Measurements from ENCODE around the gene PASK.

The PASK gene

GRCh38 chr2:241177526-241178334 is 28.5 kb upstream of the PASK start:
- no peak for TF ChIP-seq CTCF (IDR thresholded peaks at IDR 0.05; ENCODE audit: low read depth, low read length, missing control alignments)
- H3K27me3 ChIP-seq (replicated peaks) = no peaks in the 10 kb centered on the region
- peaks cover 10% of the 10 kb centered on the region for H3K36me3 ChIP-seq (replicated peaks)
- H3K27ac ChIP-seq = no peak overlapping the region
- in situ Hi-C loops (cut with HindIII; ENCODE audit: low pct_ligation_motif_present, low sequenced_read_pairs) = no loop called here
- H3K4me3 ChIP-seq (ENCODE audit: low read depth, low read length) = no peak overlapping the region
- DNase-seq = no peak

GRCh38 chr2:241173557-241173956 is 24.3 kb upstream of the PASK start:
- DNase-seq = no peak
- Histone ChIP-seq H3K36me3 (replicated peaks) (peaks cover 25% of the 10 kb centered on the region), H3K27ac (no peak overlapping the region), H3K27me3 (replicated peaks) (no peaks in the 10 kb centered on the region), H3K4me3 (ENCODE audit: low read depth, low read length) (no peak overlapping the region)
- no peak for TF ChIP-seq CTCF (IDR thresholded peaks at IDR 0.05; ENCODE audit: low read depth, low read length, missing control alignments)
- in situ Hi-C loops (cut with HindIII; ENCODE audit: low pct_ligation_motif_present, low sequenced_read_pairs) = no loop called here

GRCh38 chr2:241168366-241168765 is 19.1 kb upstream of the PASK start:
- no peak overlapping the region for H3K27ac ChIP-seq
- TF ChIP-seq CTCF (IDR thresholded peaks at IDR 0.05; ENCODE audit: low read depth, low read length, missing control alignments) = no peak
- H3K4me3 ChIP-seq (ENCODE audit: low read depth, low read length) = no peak overlapping the region
- peaks cover 41% of the 10 kb centered on the region for H3K36me3 ChIP-seq (replicated peaks)
- DNase-seq = no peak
- in situ Hi-C loops (cut with HindIII; ENCODE audit: low pct_ligation_motif_present, low sequenced_read_pairs) = no loop called here
- H3K27me3 ChIP-seq (replicated peaks) = no peaks in the 10 kb centered on the region

- DNase-seq = no peak
- in situ Hi-C loops (cut with HindIII; ENCODE audit: low pct_ligation_motif_present, low sequenced_read_pairs) = no loop called here
- Histone ChIP-seq H3K27me3 (replicated peaks) (no peaks in the 10 kb centered on the region), H3K36me3 (replicated peaks) (peaks cover 27% of the 10 kb centered on the region), H3K4me3 (ENCODE audit: low read depth, low read length) (no peak overlapping the region), H3K27ac (no peak overlapping the region)
- TF ChIP-seq CTCF (IDR thresholded peaks at IDR 0.05; ENCODE audit: low read depth, low read length, missing control alignments) = no peak
Measured at GRCh38 chr2:241163601-241164118, 14.4 kb upstream of the PASK start.

- in situ Hi-C loops (cut with HindIII; ENCODE audit: low pct_ligation_motif_present, low sequenced_read_pairs) = no loop called here
- DNase-seq = peak; percentile 68
- Histone ChIP-seq H3K4me3 (ENCODE audit: low read depth, low read length) (no peak overlapping the region), H3K36me3 (replicated peaks) (peaks cover 26% of the 10 kb centered on the region), H3K27ac (peak overlapping the region; percentile 22), H3K27me3 (replicated peaks) (no peaks in the 10 kb centered on the region)
- no peak for TF ChIP-seq CTCF (IDR thresholded peaks at IDR 0.05; ENCODE audit: low read depth, low read length, missing control alignments)
Measured at GRCh38 chr2:241161646-241162281, 12.5 kb upstream of the PASK start.
